ENCODE results near the gene ADGRG6.
"Not testable (repeated sequence)": the region's sequence is repeated elsewhere in the genome, so short reads cannot be mapped to it uniquely, and the experiment has no call there.

DNA sequence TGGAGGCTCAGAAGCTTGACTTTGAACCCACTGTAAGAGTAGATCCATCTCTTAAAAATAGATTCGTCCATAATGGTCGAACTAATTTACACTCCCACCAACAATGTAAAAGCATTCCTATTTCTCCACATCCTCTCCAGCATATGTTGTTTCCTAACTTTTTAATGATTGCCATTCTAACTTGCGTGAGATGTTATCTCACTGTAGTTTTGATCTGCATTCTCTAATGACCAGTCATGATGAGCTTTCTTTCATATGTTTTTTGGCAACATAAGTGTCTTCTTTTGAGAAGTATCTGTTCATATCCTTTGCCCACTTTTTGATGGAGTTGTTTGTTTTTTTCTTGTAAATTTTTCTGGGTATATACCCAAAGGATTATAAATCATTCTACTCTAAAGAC lies 44.4 kb downstream of the ADGRG6 start:
- not testable (repeated sequence) for TF ChIP-seq CTCF (conservative IDR thresholded peaks at IDR 0.05; ENCODE audit: low read length); EZH2phosphoT487 (IDR thresholded peaks at IDR 0.05; ENCODE audit: borderline replicate concordance)
